ENCODE results near the gene KMT5B.
A peak's percentile ranks its signal among the peaks of the same experiment; 100 is the strongest.

The KMT5B gene

GRCh38 chr11:68215524-68216170, 2.6 kb upstream of the KMT5B start:
- DNase-seq = no peak

- DNase-seq = no peak
Measured at GRCh38 chr11:68215087-68215445, 2.0 kb upstream of the KMT5B start.

- no peak for DNase-seq
Measured at GRCh38 chr11:68214173-68215086, 1.3 kb upstream of the KMT5B start.

- peak; percentile 85 for DNase-seq
Measured at GRCh38 chr11:68213555-68214172, 568 bp upstream of the KMT5B start.

GRCh38 chr11:68212421-68213134, 518 bp downstream of the KMT5B start:
- peak; percentile 58 for DNase-seq

- no peak for DNase-seq
Measured at GRCh38 chr11:68211546-68211945, 1.6 kb downstream of the KMT5B start.

GRCh38 chr11:68206211-68206610, 6.9 kb downstream of the KMT5B start:
- peak; percentile 31 for DNase-seq

GRCh38 chr11:68204402-68204801, 8.7 kb downstream of the KMT5B start:
- DNase-seq = no peak

- DNase-seq = no peak
Measured at GRCh38 chr11:68202165-68202564, 10.9 kb downstream of the KMT5B start.

- no peak for DNase-seq
Measured at GRCh38 chr11:68201492-68201891, 11.6 kb downstream of the KMT5B start.

GRCh38 chr11:68200639-68201038, 12.5 kb downstream of the KMT5B start:
- no peak for DNase-seq

GRCh38 chr11:68199295-68199987, 13.7 kb downstream of the KMT5B start:
- no peak for DNase-seq

- no peak for DNase-seq
Measured at GRCh38 chr11:68196219-68196618, 16.9 kb downstream of the KMT5B start.

- DNase-seq = no peak
Measured at GRCh38 chr11:68194675-68195294, 18.3 kb downstream of the KMT5B start.

- DNase-seq = no peak
Measured at GRCh38 chr11:68193018-68193417, 20.1 kb downstream of the KMT5B start.

- no peak for DNase-seq
Measured at GRCh38 chr11:68191661-68192579, 21.2 kb downstream of the KMT5B start.

- no peak for DNase-seq
Measured at GRCh38 chr11:68189888-68190287, 23.2 kb downstream of the KMT5B start.

- DNase-seq = no peak
Measured at GRCh38 chr11:68189082-68189481, 24.0 kb downstream of the KMT5B start.

GRCh38 chr11:68186061-68186460, 27.0 kb downstream of the KMT5B start:
- no peak for DNase-seq

GRCh38 chr11:68181719-68182451, 31.2 kb downstream of the KMT5B start:
- DNase-seq = no peak

Measured in NCI-H446 treated with DMSO at 0.1 percent for 48 hours (cell line).